Activated B cell treated with CpG ODN at 0.5 μM for 24 hours (primary cell): Measurements from ENCODE around the gene SLC9A7. TPM values are rescaled to one million over a fixed set of nuclear protein-coding genes. Genes with fewer than 3 reads are reported as not detected.
A peak's percentile ranks its signal among the peaks of the same experiment; 100 is the strongest.
"Not testable (repeated sequence)": the region's sequence is repeated elsewhere in the genome, so short reads cannot be mapped to it uniquely, and the experiment has no call there.

Experiments used
- ATAC-seq: fragments of 200-7000 bp; cut with Tn5 transposase; one replicate; pipeline ENCODE4 v1.10.0; 2021; ENCODE audit warnings: low read depth, mild to moderate bottlenecking, moderate library complexity
- CTCF ChIA-PET: fragments of 350-600 bp; sonication (Branson Sonifier 250); formaldehyde crosslinking; loops from one replicate; lab custom pipeline; 2021; ENCODE audit warnings: antibody characterized with exemption; lab: Charles Lee
- POLR2A ChIA-PET: fragments of 350-600 bp; sonication (Branson Sonifier 250); formaldehyde crosslinking; loops from one replicate; lab custom pipeline; 2021; ENCODE audit warnings: antibody characterized with exemption; lab: Charles Lee
- DNase-seq: peaks from one replicate; pipeline ENCODE4 v3.0.0; 2022
- H3K27ac Mint-ChIP-seq: one replicate; pipeline ENCODE4 v1.8.0; 2020; ENCODE audit warnings: mixed read lengths
- H3K27me3 Mint-ChIP-seq: one replicate; pipeline ENCODE4 v1.8.0; 2021; ENCODE audit warnings: mixed read lengths
- H3K36me3 Mint-ChIP-seq: one replicate; pipeline ENCODE4 v1.8.0; 2021; ENCODE audit warnings: low read depth, mixed read lengths
- H3K4me1 Mint-ChIP-seq: one replicate; pipeline ENCODE4 v1.8.0; 2021; ENCODE audit warnings: mixed read lengths
- H3K4me3 Mint-ChIP-seq: one replicate; pipeline ENCODE4 v1.8.0; 2020; ENCODE audit warnings: mild to moderate bottlenecking, mixed read lengths
- H3K9me3 Mint-ChIP-seq: one replicate; pipeline ENCODE4 v1.8.0; 2020; ENCODE audit warnings: mixed read lengths
- intact Hi-C: fragments of 100-400 bp; cut with micrococcal nuclease; formaldehyde crosslinking; loops from one replicate; pipeline ENCODE4 v1.15.1; 2024
- total RNA-seq: library from RNA; stranded (reverse); gene quantifications from 2 replicates; pipeline ENCODE4 v1.2.3, GENCODE V29; 2022
- TF ChIP-seq, protein P1 (sequence below): fragments of 200-600 bp; IDR thresholded peaks from one replicate; pipeline ENCODE4 v1.8.0; 2022; ENCODE audit warnings: antibody characterized with exemption, mild to moderate bottlenecking

SLC9A7 gene
- total RNA-seq, 1 donor from 2014 or later: 55.1 TPM

DNA sequence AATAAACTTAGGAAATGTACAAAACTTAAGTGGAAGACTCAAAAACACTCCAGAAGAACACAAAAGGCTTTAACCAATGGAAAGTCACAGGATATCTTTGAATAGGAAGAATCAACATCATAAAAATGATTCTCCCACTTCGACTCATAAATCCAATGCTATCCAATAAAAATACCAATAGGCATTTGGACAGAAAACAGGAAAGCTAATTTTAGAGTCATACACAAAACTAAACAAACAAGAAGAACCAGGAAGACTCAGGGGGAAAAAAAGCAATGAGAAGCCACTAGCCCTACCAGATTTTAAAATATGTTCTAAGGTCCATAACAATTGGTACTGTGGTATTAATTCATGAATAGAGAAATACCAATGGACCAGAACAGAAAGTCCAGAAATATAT is 28.2 kb downstream of the SLC9A7 start:
- TF ChIP-seq, protein P1, sequence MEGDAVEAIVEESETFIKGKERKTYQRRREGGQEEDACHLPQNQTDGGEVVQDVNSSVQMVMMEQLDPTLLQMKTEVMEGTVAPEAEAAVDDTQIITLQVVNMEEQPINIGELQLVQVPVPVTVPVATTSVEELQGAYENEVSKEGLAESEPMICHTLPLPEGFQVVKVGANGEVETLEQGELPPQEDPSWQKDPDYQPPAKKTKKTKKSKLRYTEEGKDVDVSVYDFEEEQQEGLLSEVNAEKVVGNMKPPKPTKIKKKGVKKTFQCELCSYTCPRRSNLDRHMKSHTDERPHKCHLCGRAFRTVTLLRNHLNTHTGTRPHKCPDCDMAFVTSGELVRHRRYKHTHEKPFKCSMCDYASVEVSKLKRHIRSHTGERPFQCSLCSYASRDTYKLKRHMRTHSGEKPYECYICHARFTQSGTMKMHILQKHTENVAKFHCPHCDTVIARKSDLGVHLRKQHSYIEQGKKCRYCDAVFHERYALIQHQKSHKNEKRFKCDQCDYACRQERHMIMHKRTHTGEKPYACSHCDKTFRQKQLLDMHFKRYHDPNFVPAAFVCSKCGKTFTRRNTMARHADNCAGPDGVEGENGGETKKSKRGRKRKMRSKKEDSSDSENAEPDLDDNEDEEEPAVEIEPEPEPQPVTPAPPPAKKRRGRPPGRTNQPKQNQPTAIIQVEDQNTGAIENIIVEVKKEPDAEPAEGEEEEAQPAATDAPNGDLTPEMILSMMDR: no peak
- H3K27ac Mint-ChIP-seq: no peak overlapping the region
- intact Hi-C loops: no loop called here
- peaks cover 1% of the 10 kb centered on the region for H3K9me3 Mint-ChIP-seq
- DNase-seq (no peak), ATAC-seq (no peak)
- POLR2A ChIA-PET: no interaction called here
- peaks cover 46% of the 10 kb centered on the region for H3K4me1 Mint-ChIP-seq
- no peaks in the 10 kb centered on the region for H3K27me3 Mint-ChIP-seq
- H3K4me3 Mint-ChIP-seq: no peak overlapping the region
- CTCF ChIA-PET: no interaction called here
- H3K36me3 Mint-ChIP-seq: peaks cover 8% of the 10 kb centered on the region

GRCh38 chrX:46727441-46727840 is 31.5 kb downstream of the SLC9A7 start:
- no peak overlapping the region for H3K4me3 Mint-ChIP-seq
- CTCF ChIA-PET: no interaction called here
- no peak for DNase-seq

GRCh38 chrX:46723569-46723927 is 35.4 kb downstream of the SLC9A7 start:
- not testable (repeated sequence) for H3K9me3 Mint-ChIP-seq

More at GRCh38 chrX:46727441-46727840, 31.5 kb downstream of the SLC9A7 start:
- no peaks in the 10 kb centered on the region for H3K9me3 Mint-ChIP-seq
- H3K4me1 Mint-ChIP-seq: peaks cover 53% of the 10 kb centered on the region
- intact Hi-C loops: no loop called here
- POLR2A ChIA-PET: no interaction called here
- TF ChIP-seq, protein P1: no peak
- H3K27ac Mint-ChIP-seq: peak overlapping the region; percentile 50
- H3K36me3 Mint-ChIP-seq: peaks cover 7% of the 10 kb centered on the region
- ATAC-seq: no peak
- H3K27me3 Mint-ChIP-seq: no peaks in the 10 kb centered on the region

DNA sequence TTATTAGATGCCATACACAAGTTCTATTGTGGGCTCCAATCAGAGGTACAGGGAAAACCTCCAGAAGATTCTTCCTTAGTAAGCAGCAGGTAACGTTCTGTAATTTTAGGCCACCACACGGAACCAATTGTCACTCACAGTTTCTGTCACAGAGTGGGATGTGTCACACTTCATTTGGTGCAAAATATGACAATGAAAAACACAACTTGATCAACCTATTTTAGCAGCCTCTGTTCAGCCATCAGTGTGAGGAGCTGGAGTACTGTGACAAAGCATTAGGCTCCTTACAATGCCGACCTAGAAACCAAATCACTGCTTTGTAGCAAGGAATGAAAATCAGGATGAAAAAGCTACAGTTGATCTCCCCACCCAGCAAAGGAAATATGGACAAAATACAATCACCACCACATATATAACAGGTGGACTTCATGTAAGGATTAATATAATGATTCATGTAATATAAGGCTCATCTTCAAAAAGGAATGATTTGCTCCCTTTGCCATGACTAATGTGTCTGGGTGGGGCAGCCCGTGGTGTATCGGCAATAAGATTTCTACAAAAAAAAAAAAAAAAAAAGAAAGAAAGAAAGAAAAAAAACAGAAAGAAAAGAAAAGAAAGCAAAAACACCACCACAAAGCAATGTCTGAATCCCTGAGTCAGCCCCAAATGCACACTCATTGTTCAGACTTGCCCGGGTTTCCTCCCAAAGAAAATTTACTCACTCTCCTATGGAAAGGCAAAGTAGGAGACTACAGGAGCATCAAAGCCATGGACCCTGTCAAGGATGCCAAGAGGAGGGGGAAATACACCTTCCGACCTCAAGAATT is 36.0 kb downstream of the SLC9A7 start:
- peak overlapping the region; percentile 56 for H3K27ac Mint-ChIP-seq
- CTCF ChIA-PET: no interaction called here
- H3K27me3 Mint-ChIP-seq: no peaks in the 10 kb centered on the region
- TF ChIP-seq, protein P1: no peak
- DNase-seq: no peak
- H3K36me3 Mint-ChIP-seq: peaks cover 7% of the 10 kb centered on the region
- intact Hi-C loops: no loop called here
- no peaks in the 10 kb centered on the region for H3K9me3 Mint-ChIP-seq
- no peak for ATAC-seq
- peaks cover 68% of the 10 kb centered on the region for H3K4me1 Mint-ChIP-seq
- H3K4me3 Mint-ChIP-seq: no peak overlapping the region
- POLR2A ChIA-PET: no interaction called here

More at GRCh38 chrX:46723569-46723927, 35.4 kb downstream of the SLC9A7 start:
- H3K4me1 Mint-ChIP-seq: peaks cover 68% of the 10 kb centered on the region
- intact Hi-C loops, DNase-seq, H3K36me3 Mint-ChIP-seq, ATAC-seq, H3K27me3 Mint-ChIP-seq, H3K4me3 Mint-ChIP-seq, CTCF ChIA-PET, POLR2A ChIA-PET: not testable (repeated sequence)
- peak overlapping the region; percentile 56 for H3K27ac Mint-ChIP-seq

- H3K4me1 Mint-ChIP-seq: peaks cover 88% of the 10 kb centered on the region
- DNase-seq (no peak), ATAC-seq (no peak)
- H3K36me3 Mint-ChIP-seq: no peaks in the 10 kb centered on the region
- TF ChIP-seq, protein P1: no peak
- intact Hi-C loops: loop anchor here (10.0 kb wide), 2 partner anchors 248 to 962 kb away; no protein-coding TSS in a partner anchor
- no peaks in the 10 kb centered on the region for H3K9me3 Mint-ChIP-seq
- no peaks in the 10 kb centered on the region for H3K27me3 Mint-ChIP-seq
- ChIA-PET CTCF (no interaction called here), POLR2A (no interaction called here)
- H3K4me3 Mint-ChIP-seq: no peak overlapping the region
- peak overlapping the region; percentile 7 for H3K27ac Mint-ChIP-seq
Observed at GRCh38 chrX:46716796-46717195, 42.1 kb downstream of the SLC9A7 start.
